Loucy (cell line): ENCODE measurements around the gene NCKAP5.

Source experiments
- EZH2phosphoT487 ChIP-seq: fragments of 200-600 bp; IDR thresholded peaks from 2 replicates; pipeline ENCODE4 v1.6.1; 2018; ENCODE audit warnings: antibody characterized with exemption, mild to moderate bottlenecking, moderate library complexity, borderline replicate concordance
- TF ChIP-seq, protein P1 (sequence below): fragments of 200-600 bp; sonication (generic); conservative IDR thresholded peaks from 2 replicates; pipeline ENCODE4 v1.5.1; 2014; ENCODE audit warnings: mild to moderate bottlenecking, antibody characterized with exemption, low read length

DNA sequence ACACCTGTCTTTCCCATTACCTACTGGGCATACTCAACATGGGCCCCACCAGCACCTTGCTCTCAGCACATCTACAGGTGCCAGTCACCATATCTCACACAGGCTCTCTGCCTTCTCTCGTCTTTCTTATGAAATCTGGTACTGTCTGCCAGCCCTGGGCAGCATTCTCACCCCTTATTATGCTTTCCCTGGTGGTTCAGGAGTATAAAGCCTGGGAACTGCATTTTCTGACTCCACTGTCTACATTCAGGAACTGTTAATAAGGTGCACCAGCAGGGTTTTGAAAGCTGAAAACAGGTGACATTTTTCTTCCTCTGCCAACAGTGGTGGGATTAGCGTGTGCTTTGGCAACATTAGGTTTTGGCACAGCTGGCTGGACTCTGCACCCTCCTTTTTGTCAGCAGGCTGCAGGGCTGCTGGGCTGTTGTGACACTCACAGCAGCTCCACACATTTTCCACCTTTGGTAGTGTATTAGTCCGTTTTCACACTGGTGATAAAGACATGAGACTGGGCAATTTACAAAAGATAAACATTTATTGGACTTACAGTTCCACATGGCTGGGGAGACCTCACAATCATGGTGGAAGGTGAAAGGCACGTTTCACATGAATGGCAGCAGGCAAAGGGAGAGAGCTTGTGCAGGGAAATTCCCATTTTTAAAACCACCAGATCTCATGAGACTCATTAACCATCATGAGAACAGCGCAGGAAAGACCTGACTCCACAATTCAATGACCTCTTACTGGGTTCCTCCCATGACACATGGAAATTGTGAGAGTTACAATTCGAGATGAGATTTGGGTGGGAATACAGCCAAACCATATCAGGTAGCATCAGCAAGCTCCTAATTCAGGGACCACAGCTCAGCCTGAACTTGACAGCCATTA is 555.2 kb downstream of the NCKAP5 start:
- TF ChIP-seq, protein P1, sequence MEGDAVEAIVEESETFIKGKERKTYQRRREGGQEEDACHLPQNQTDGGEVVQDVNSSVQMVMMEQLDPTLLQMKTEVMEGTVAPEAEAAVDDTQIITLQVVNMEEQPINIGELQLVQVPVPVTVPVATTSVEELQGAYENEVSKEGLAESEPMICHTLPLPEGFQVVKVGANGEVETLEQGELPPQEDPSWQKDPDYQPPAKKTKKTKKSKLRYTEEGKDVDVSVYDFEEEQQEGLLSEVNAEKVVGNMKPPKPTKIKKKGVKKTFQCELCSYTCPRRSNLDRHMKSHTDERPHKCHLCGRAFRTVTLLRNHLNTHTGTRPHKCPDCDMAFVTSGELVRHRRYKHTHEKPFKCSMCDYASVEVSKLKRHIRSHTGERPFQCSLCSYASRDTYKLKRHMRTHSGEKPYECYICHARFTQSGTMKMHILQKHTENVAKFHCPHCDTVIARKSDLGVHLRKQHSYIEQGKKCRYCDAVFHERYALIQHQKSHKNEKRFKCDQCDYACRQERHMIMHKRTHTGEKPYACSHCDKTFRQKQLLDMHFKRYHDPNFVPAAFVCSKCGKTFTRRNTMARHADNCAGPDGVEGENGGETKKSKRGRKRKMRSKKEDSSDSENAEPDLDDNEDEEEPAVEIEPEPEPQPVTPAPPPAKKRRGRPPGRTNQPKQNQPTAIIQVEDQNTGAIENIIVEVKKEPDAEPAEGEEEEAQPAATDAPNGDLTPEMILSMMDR: no peak
- TF ChIP-seq EZH2phosphoT487: no peak
